NCI-H2196 treated with DMSO at 0.1 percent for 48 hours (cell line): Measurements from ENCODE around the gene EGLN3.

Source experiments
- DNase-seq: peaks from one replicate; lab custom pipeline; 2025; ENCODE audit not compliant: unreplicated experiment; lab: John Stamatoyannopoulos, UW

EGLN3 gene

GRCh38 chr14:33876274-33876673 lies 74.6 kb downstream of the EGLN3 start:
- no peak for DNase-seq
